CD4-positive, alpha-beta T cell (primary cell): ENCODE data around the gene ELMO2. TPM values are rescaled to one million over a fixed set of nuclear protein-coding genes. Genes with fewer than 3 reads are reported as not detected.

Experiments
- ATAC-seq: fragments of 200-7000 bp; cut with Tn5 transposase; one replicate; pipeline ENCODE4 v1.10.0; 2022; ENCODE audit warnings: mild to moderate bottlenecking; ENCODE audit not compliant: poor library complexity
- CTCF ChIA-PET: fragments of 350-600 bp; sonication (Branson Sonifier 250); formaldehyde crosslinking; loops from one replicate; lab custom pipeline; 2021; ENCODE audit warnings: antibody characterized with exemption, inconsistent platforms; lab: Charles Lee
- POLR2A ChIA-PET: fragments of 350-600 bp; sonication (Branson Sonifier 250); formaldehyde crosslinking; loops from one replicate; lab custom pipeline; 2021; ENCODE audit warnings: antibody characterized with exemption, inconsistent platforms; lab: Charles Lee
- DNase-seq, 14 experiments: peaks; one replicate each; pipeline ENCODE4 v3.0.0-alpha.2; 2013 to 2020; ENCODE audit warnings: mixed read lengths in 2 of 14
- H3K27ac ChIP-seq, 2 donors: one replicate each; pipeline versions ENCODE4 v1.5.1 to v1.7.0; 2013; ENCODE audit warnings: low read length in 2 of 2, low read depth in 1 of 2, mild to moderate bottlenecking in 1 of 2
- H3K27me3 ChIP-seq, 2 experiments: 1 replicate in 1 of 2; 2 replicates in 1 of 2; pipeline versions ENCODE4 v1.6.1 to v1.7.0; 2013; ENCODE audit warnings: low read length in 2 of 2, control low read depth in 1 of 2, mild to moderate bottlenecking in 1 of 2, moderate library complexity in 1 of 2; ENCODE audit not compliant: insufficient read depth in 2 of 2, control insufficient read depth in 1 of 2
- H3K36me3 ChIP-seq: one replicate; pipeline ENCODE4 v1.6.1; 2013; ENCODE audit warnings: low read length, control low read depth; ENCODE audit not compliant: insufficient read depth
- H3K4me1 ChIP-seq: one replicate; pipeline ENCODE4 v1.6.1; 2013; ENCODE audit warnings: low read length, control low read depth; ENCODE audit not compliant: insufficient read depth
- H3K4me3 ChIP-seq: one replicate; pipeline ENCODE4 v1.5.1; 2013; ENCODE audit warnings: mild to moderate bottlenecking, low read length, moderate library complexity
- H3K9me3 ChIP-seq, 2 experiments: 1 replicate in 1 of 2; 2 replicates in 1 of 2; pipeline versions ENCODE4 v1.6.1 to v1.7.0; 2013; ENCODE audit warnings: low read length in 2 of 2, mild to moderate bottlenecking in 2 of 2, control low read depth in 1 of 2, moderate library complexity in 1 of 2; ENCODE audit not compliant: control insufficient read depth in 1 of 2, insufficient read depth in 1 of 2
- H3K27ac Mint-ChIP-seq: one replicate; pipeline ENCODE4 v1.8.0; 2020; ENCODE audit warnings: mixed read lengths
- H3K27me3 Mint-ChIP-seq: one replicate; pipeline ENCODE4 v1.8.0; 2021; ENCODE audit warnings: mixed read lengths
- H3K36me3 Mint-ChIP-seq: one replicate; pipeline ENCODE4 v1.8.0; 2021; ENCODE audit warnings: low read depth, mixed read lengths
- H3K4me1 Mint-ChIP-seq: one replicate; pipeline ENCODE4 v1.8.0; 2021; ENCODE audit warnings: low read depth, mixed read lengths
- H3K4me3 Mint-ChIP-seq: one replicate; pipeline ENCODE4 v1.8.0; 2020; ENCODE audit warnings: mild to moderate bottlenecking, mixed read lengths
- H3K9me3 Mint-ChIP-seq: one replicate; pipeline ENCODE4 v1.8.0; 2020; ENCODE audit warnings: mixed read lengths
- intact Hi-C, 2 experiments: fragments of 100-400 bp; cut with DNase I in 1 of 2; cut with micrococcal nuclease in 1 of 2; formaldehyde crosslinking; loops; one replicate each; pipeline versions ENCODE4 v1.15.1 to v1.9.0; 2023 to 2025; cut with DNase I, micrococcal nuclease
- total RNA-seq, 174 experiments: library from RNA in 2 of 174; stranded (reverse) in 2 of 174; gene quantifications; one replicate each; pipeline ENCODE4 v1.2.3 and lab custom pipeline; 2021 to 2026
- TF ChIP-seq, protein P1 (sequence below): fragments of 200-600 bp; IDR thresholded peaks from one replicate; pipeline ENCODE4 v1.8.0; 2022; ENCODE audit warnings: antibody characterized with exemption, mild to moderate bottlenecking

ELMO2 gene
- total RNA-seq, 2 experiments from 2014 or later: 85.6 TPM

DNA sequence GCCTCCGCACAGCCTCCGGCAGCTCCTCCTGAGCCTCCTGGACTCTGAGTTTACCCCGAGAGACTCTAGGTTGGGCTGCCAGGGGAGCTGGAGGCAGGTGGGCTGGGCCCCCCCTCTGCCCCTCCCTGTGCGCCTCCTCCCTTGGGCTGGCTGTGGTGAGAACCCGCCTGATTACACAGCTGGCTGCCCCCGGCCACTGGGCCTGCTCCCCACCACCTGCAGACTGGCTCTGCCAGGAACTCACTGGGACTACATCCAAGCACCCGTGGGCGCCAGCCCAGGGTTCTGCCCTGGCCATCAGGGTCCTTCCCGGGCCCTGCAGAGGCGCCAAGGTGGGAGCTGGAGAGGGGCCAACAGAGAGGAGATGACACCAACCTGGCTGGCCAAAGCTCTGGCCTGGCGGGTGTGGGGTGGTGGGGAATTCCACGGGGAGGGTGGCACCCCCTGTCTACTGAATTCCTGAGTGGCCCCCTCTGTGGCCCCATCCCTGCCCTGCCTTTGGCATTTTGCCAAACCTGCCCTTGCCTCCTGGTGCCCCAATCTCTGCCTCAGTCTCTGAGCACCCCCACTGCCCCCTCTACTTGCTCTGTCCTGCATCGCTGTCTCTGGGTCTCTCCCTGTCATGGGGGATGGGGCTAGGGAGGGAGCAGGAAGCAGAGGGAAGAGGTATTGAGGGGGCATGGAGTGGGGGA lies 76.2 kb downstream of the ELMO2 start:
- H3K27me3 ChIP-seq: peaks cover 6 to 18% of the 10 kb centered on the region in 2 experiments
- ATAC-seq: no peak
- no peak overlapping the region for H3K27ac ChIP-seq
- Mint-ChIP-seq H3K4me1 (no peaks in the 10 kb centered on the region), H3K27ac (no peak overlapping the region), H3K36me3 (no peaks in the 10 kb centered on the region), H3K4me3 (no peak overlapping the region), H3K9me3 (no peaks in the 10 kb centered on the region), H3K27me3 (peaks cover 42% of the 10 kb centered on the region)
- no peak for DNase-seq
- TF ChIP-seq, protein P1, sequence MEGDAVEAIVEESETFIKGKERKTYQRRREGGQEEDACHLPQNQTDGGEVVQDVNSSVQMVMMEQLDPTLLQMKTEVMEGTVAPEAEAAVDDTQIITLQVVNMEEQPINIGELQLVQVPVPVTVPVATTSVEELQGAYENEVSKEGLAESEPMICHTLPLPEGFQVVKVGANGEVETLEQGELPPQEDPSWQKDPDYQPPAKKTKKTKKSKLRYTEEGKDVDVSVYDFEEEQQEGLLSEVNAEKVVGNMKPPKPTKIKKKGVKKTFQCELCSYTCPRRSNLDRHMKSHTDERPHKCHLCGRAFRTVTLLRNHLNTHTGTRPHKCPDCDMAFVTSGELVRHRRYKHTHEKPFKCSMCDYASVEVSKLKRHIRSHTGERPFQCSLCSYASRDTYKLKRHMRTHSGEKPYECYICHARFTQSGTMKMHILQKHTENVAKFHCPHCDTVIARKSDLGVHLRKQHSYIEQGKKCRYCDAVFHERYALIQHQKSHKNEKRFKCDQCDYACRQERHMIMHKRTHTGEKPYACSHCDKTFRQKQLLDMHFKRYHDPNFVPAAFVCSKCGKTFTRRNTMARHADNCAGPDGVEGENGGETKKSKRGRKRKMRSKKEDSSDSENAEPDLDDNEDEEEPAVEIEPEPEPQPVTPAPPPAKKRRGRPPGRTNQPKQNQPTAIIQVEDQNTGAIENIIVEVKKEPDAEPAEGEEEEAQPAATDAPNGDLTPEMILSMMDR: no peak
- intact Hi-C loops: no loop called here
- H3K36me3 ChIP-seq: no peaks in the 10 kb centered on the region
- no peak overlapping the region for H3K4me3 ChIP-seq
- CTCF ChIA-PET: no interaction called here
- POLR2A ChIA-PET: no interaction called here
- H3K4me1 ChIP-seq: no peaks in the 10 kb centered on the region
- H3K9me3 ChIP-seq: peaks cover 0 to 7% of the 10 kb centered on the region in 2 experiments

- ChIA-PET CTCF (no interaction called here), POLR2A (interaction anchor here (1.5 kb wide), 1 partner anchor 36 kb away, joined by 6 read pairs; no protein-coding TSS in a partner anchor)
- no peaks in the 10 kb centered on the region for H3K4me1 Mint-ChIP-seq
- Histone ChIP-seq H3K36me3 (no peaks in the 10 kb centered on the region), H3K27me3 (peaks cover 2 to 9% of the 10 kb centered on the region in 2 experiments), H3K4me1 (no peaks in the 10 kb centered on the region), H3K9me3 (no peaks in the 10 kb centered on the region), H3K4me3 (no peak overlapping the region), H3K27ac (no peak overlapping the region)
- ATAC-seq (no peak), DNase-seq (no peak)
- TF ChIP-seq, protein P1: no peak
- H3K9me3 Mint-ChIP-seq: no peaks in the 10 kb centered on the region
- intact Hi-C loops: no loop called here
- H3K27ac Mint-ChIP-seq: no peak overlapping the region
- no peak overlapping the region for H3K4me3 Mint-ChIP-seq
- no peaks in the 10 kb centered on the region for H3K36me3 Mint-ChIP-seq
- H3K27me3 Mint-ChIP-seq: peaks cover 31% of the 10 kb centered on the region
Measured at GRCh38 chr20:46328200-46328882, 78.1 kb downstream of the ELMO2 start.

DNA sequence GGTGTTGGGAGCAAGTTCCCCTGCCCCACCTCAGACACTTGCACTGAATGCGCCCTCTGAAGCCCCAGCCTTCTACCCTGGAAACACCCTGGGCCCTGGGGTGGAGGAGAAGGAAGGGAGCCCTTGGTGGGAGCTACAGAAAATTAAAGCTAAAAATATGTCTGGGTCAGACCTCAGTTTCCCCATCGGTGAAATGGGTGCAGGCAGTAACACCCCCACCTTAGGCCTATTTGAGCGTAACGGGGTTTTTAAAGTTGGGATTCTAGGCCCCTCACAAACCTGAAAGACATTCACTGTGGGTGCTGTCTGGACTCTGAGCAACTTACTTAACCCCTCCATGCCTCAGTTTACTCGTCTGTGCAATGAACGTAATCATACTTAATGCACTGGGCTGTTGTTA lies 78.9 kb downstream of the ELMO2 start:
- H3K4me1 ChIP-seq: no peaks in the 10 kb centered on the region
- TF ChIP-seq, protein P1: no peak
- no peak overlapping the region for H3K4me3 Mint-ChIP-seq
- H3K4me1 Mint-ChIP-seq: no peaks in the 10 kb centered on the region
- H3K36me3 Mint-ChIP-seq: no peaks in the 10 kb centered on the region
- CTCF ChIA-PET: no interaction called here
- no peak overlapping the region for H3K27ac Mint-ChIP-seq
- intact Hi-C loops: no loop called here
- no peaks in the 10 kb centered on the region for H3K9me3 ChIP-seq
- H3K36me3 ChIP-seq: no peaks in the 10 kb centered on the region
- DNase-seq (no peak), ATAC-seq (no peak)
- H3K27me3 Mint-ChIP-seq: peaks cover 33% of the 10 kb centered on the region
- POLR2A ChIA-PET: interaction anchor here (1.5 kb wide), 1 partner anchor 36 kb away, joined by 6 read pairs; no protein-coding TSS in a partner anchor
- H3K9me3 Mint-ChIP-seq: no peaks in the 10 kb centered on the region
- no peak overlapping the region for H3K4me3 ChIP-seq
- peaks cover 0 to 10% of the 10 kb centered on the region in 2 experiments for H3K27me3 ChIP-seq
- H3K27ac ChIP-seq: no peak overlapping the region
